Mesothelial cell of epicardium (in vitro differentiated cells): ENCODE results near the gene GDE1. TPM values are rescaled to one million over a fixed set of nuclear protein-coding genes. Genes with fewer than 3 reads are reported as not detected.

Experiments used
- DNase-seq, 2 experiments: peaks; one replicate each; pipeline ENCODE4 v3.0.0; 2021; ENCODE audit warnings: low spot score in 2 of 2; ENCODE audit not compliant: unreplicated experiment in 2 of 2
- H3K27ac Mint-ChIP-seq: 2 replicates; pipeline ENCODE4 v1.8.0; 2021; ENCODE audit warnings: mixed read lengths
- H3K27me3 Mint-ChIP-seq: 2 replicates; pipeline ENCODE4 v1.8.0; 2021; ENCODE audit warnings: low read depth, mixed read lengths
- H3K36me3 Mint-ChIP-seq: 2 replicates; pipeline ENCODE4 v1.8.0; 2021; ENCODE audit warnings: mixed read lengths
- H3K4me1 Mint-ChIP-seq: 2 replicates; pipeline ENCODE4 v1.8.0; 2021; ENCODE audit warnings: mixed read lengths
- H3K4me3 Mint-ChIP-seq: 2 replicates; pipeline ENCODE4 v1.8.0; 2021; ENCODE audit warnings: mild to moderate bottlenecking, moderate library complexity, mixed read lengths
- H3K9me3 Mint-ChIP-seq: 2 replicates; pipeline ENCODE4 v1.8.0; 2021; ENCODE audit warnings: mixed read lengths
- total RNA-seq: library from RNA; stranded (reverse); gene quantifications from 3 replicates; pipeline ENCODE4 v1.2.1, GENCODE V29; 2021
- TF ChIP-seq, protein P1 (sequence below): fragments of 200-600 bp; sonication (generic); IDR thresholded peaks from one replicate; pipeline ENCODE4 v1.5.0; 2021; ENCODE audit warnings: antibody characterized with exemption; ENCODE audit not compliant: unreplicated experiment

The GDE1 gene
- total RNA-seq, 1 donor from 2014 or later, result 42.7 TPM

DNA sequence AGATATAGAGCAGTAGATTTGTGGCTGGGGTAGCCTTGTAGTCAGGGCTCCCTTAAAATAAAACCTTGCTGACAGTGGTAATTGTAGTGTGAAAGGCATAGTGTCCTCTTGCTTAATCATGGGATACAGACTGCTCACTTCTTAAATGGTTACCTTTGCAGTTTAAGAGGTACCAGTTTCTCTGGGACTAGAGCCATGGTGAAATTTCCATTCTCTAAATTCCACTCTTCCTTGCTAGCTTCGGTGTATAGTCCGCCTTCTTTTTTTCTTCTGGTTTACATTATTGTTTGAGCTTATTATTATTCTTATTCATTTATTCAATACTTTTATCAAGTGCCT lies 3.5 kb upstream of the GDE1 start:
- TF ChIP-seq, protein P1, sequence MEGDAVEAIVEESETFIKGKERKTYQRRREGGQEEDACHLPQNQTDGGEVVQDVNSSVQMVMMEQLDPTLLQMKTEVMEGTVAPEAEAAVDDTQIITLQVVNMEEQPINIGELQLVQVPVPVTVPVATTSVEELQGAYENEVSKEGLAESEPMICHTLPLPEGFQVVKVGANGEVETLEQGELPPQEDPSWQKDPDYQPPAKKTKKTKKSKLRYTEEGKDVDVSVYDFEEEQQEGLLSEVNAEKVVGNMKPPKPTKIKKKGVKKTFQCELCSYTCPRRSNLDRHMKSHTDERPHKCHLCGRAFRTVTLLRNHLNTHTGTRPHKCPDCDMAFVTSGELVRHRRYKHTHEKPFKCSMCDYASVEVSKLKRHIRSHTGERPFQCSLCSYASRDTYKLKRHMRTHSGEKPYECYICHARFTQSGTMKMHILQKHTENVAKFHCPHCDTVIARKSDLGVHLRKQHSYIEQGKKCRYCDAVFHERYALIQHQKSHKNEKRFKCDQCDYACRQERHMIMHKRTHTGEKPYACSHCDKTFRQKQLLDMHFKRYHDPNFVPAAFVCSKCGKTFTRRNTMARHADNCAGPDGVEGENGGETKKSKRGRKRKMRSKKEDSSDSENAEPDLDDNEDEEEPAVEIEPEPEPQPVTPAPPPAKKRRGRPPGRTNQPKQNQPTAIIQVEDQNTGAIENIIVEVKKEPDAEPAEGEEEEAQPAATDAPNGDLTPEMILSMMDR, result no peak
- no peak for DNase-seq
- Mint-ChIP-seq H3K4me3 (peak overlapping the region; percentile 91), H3K4me1 (peaks cover 29% of the 10 kb centered on the region), H3K27ac (peak overlapping the region; percentile 94), H3K27me3 (no peaks in the 10 kb centered on the region), H3K36me3 (peaks cover 3% of the 10 kb centered on the region), H3K9me3 (no peaks in the 10 kb centered on the region)

DNA sequence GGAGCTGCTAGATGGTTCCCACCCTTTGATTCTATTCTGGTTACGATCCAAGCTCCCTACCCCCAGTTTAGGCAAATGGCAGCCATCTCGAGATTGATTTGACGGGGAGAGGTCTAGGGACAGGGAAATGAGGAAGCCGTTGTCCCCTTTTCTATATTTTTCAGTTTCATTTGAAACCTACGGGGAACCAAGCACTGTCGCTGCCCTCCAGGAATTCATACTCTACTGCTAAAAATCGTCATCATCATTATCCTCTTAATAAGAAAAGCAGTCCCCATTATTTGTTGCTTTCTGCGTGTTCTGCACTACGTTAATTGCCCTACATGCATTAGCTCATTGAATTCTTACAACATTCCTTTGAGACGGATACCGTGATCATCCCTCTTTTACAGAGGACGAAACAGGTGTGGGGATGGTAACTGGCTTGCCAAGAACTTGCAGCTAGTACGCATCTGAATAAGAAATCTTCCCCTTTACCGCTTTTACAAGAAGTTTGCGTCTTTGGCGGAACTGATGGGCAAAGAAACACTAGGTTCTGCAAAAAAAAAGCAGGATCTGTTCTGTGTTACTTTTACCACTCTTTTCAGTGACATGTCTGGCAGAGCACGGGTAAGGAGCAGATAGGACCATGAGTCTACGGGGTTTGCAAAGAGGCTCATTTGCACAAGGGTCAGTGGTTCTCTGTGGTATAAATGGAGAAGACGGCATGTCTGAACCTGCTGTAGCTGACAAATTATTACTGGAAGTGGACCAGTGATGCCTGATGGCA lies 2.9 kb upstream of the GDE1 start:
- DNase-seq, result no peak
- H3K4me1 Mint-ChIP-seq, result peaks cover 33% of the 10 kb centered on the region
- peak overlapping the region; percentile 94 for H3K27ac Mint-ChIP-seq
- no peaks in the 10 kb centered on the region for H3K9me3 Mint-ChIP-seq
- H3K36me3 Mint-ChIP-seq, result peaks cover 3% of the 10 kb centered on the region
- H3K27me3 Mint-ChIP-seq, result no peaks in the 10 kb centered on the region
- H3K4me3 Mint-ChIP-seq, result peak overlapping the region; percentile 91
- TF ChIP-seq, protein P1, result no peak

DNA sequence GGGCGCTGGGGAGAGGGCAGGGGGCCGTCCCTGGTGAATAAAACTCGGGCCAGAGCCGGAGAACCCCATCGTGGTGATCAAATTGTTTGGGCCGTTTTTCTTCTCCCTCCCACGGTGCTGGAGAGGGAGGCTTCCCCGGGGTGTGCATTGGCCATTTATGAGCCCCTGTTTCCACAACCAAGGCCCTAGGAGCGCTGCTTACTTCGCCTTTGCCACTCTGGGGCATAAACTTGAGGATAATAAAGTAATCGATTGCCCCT lies 2.4 kb upstream of the GDE1 start:
- TF ChIP-seq, protein P1, result no peak
- no peak for DNase-seq
- Mint-ChIP-seq H3K4me3 (peak overlapping the region; percentile 91), H3K27ac (peak overlapping the region; percentile 94), H3K4me1 (peaks cover 33% of the 10 kb centered on the region), H3K9me3 (no peaks in the 10 kb centered on the region), H3K27me3 (no peaks in the 10 kb centered on the region), H3K36me3 (peaks cover 3% of the 10 kb centered on the region)

DNA sequence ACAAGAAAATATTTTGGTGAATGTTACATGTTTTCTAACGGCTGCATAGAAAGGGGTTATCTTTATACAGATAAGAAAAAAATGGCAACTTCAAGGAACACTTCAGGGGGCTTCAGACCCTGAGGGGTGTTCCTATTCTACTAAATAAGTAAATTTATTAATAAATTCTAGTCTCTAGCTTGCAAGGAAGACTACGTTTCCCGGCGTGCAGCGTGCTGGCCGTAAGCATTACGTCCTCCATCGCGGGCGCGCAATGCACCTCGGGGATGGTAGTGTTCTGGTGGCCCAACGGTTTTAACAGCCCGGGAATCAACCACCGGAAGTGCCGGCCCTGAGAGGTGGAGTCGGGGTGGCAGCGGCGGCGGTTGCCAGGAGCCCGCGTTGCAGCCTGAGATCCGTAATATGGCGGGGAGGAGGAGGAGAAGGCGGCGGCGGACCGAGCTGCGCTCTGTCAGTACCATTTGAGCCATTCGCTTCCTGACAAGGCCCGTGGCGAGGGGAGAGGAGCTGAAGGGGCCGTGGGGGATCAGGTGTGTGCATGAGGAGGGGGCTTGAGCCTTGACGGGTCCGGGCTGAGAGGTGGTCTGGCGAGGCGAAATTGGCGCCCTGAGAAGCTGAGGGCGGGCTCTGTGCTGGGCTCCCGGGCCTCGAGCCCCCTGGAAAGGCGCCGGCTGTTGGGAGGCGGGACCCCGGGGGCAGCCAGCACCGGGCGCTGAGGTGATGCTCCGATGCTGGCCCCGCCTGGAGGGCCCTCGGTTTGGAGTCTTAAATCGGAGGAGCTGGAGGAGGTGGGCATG lies 1.9 kb upstream of the GDE1 start, which contains the start of gene CCP110:
Gene CCP110, plus strand, starts transcription at position 384 of the 797 bp plus-strand sequence. CDS start 3,940 bp downstream, outside the sequence.
- peak; percentile 84 to 89 for DNase-seq
- H3K36me3 Mint-ChIP-seq, result no peaks in the 10 kb centered on the region
- H3K4me3 Mint-ChIP-seq, result peak within 1 kb of the TSS; percentile 91
- TF ChIP-seq, protein P1, result no peak
- peak within 1 kb of the TSS; percentile 94 for H3K27ac Mint-ChIP-seq
- H3K27me3 Mint-ChIP-seq, result no peaks in the 10 kb centered on the region
- no peaks in the 10 kb centered on the region for H3K9me3 Mint-ChIP-seq
- peaks cover 37% of the 10 kb centered on the region for H3K4me1 Mint-ChIP-seq

DNA sequence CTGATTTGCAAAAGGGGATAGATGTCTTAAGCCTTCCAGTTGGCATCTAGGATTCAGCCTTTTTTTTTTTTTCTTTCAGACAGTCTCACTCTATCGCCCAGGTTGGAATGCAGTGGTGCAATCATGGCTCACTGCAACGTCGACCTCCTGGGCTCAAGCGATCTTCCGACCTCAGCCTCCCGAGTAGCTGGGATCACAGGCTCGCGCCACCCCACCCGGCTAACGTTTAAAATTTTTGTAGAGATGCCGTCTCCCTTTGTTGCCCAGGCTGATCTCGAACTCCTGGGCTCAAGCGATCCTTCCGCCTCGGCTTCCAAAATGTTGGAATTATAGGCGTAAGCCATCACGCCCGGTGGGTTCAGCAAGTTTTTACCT lies 1.3 kb upstream of the GDE1 start:
- peaks cover 43% of the 10 kb centered on the region for H3K4me1 Mint-ChIP-seq
- peak overlapping the region; percentile 22 for H3K4me3 Mint-ChIP-seq
- peaks cover 2% of the 10 kb centered on the region for H3K36me3 Mint-ChIP-seq
- no peak for DNase-seq
- no peaks in the 10 kb centered on the region for H3K27me3 Mint-ChIP-seq
- no peaks in the 10 kb centered on the region for H3K9me3 Mint-ChIP-seq
- TF ChIP-seq, protein P1, result no peak
- no peak overlapping the region for H3K27ac Mint-ChIP-seq
